OCI-LY3 (cell line): Measurements from ENCODE around the gene DOCK4.

Experiments
- H2AFZ ChIP-seq: fragments of 200-600, 300-600 bp; shearing (Covaris generic); 2 replicates; pipeline ENCODE4 v1.6.0; 2014; ENCODE audit warnings: antibody characterized with exemption, low read depth, low read length
- H3K27ac ChIP-seq: fragments of 200-600, 300-600 bp; sonication (generic); 2 replicates; pipeline ENCODE4 v1.5.1; 2014; ENCODE audit warnings: mild to moderate bottlenecking, low read length, moderate library complexity, mixed read lengths
- H3K27me3 ChIP-seq: fragments of 200-600, 300-600 bp; sonication (generic); 2 replicates; pipeline ENCODE4 v1.6.1; 2014; ENCODE audit warnings: low read depth, low read length, mixed read lengths
- H3K36me3 ChIP-seq: fragments of 200-600, 300-600 bp; sonication (generic); replicated peaks from 2 replicates; pipeline ENCODE3; 2014; ENCODE audit warnings: low read depth, low read length, mixed read lengths
- H3K4me1 ChIP-seq: fragments of 300-600, 200-600 bp; sonication (generic); 2 replicates; pipeline ENCODE4 v1.6.1; 2014; ENCODE audit warnings: low read length, mixed read lengths
- H3K4me2 ChIP-seq: fragments of 200-600, 300-600 bp; sonication (generic); 2 replicates; pipeline ENCODE4 v1.6.1; 2014; ENCODE audit warnings: low read length, mixed read lengths
- H3K4me3 ChIP-seq: fragments of 300-600, 200-600 bp; sonication (generic); 2 replicates; pipeline ENCODE4 v1.5.1; 2014; ENCODE audit warnings: antibody characterized with exemption, mild to moderate bottlenecking, low read length, moderate library complexity
- H3K79me2 ChIP-seq: fragments of 300-600, 200-600 bp; shearing (Covaris generic); 2 replicates; pipeline ENCODE4 v1.6.1; 2014; ENCODE audit warnings: mild to moderate bottlenecking, low read length, mixed read lengths
- H3K9ac ChIP-seq: fragments of 300-600, 200-600 bp; shearing (Covaris generic); 2 replicates; pipeline ENCODE4 v1.6.0; 2014; ENCODE audit warnings: mild to moderate bottlenecking, low read length, moderate library complexity
- H3K9me3 ChIP-seq: fragments of 200-600, 300-600 bp; shearing (Covaris generic); 2 replicates; pipeline ENCODE4 v1.6.1; 2014; ENCODE audit warnings: low read length, mixed read lengths; ENCODE audit not compliant: insufficient read depth
- H4K20me1 ChIP-seq: fragments of 200-600, 300-600 bp; sonication (generic); 2 replicates; pipeline ENCODE4 v1.6.1; 2016; ENCODE audit warnings: low read length, mixed read lengths; ENCODE audit not compliant: insufficient read depth
- CTCF ChIP-seq: fragments of 200-600, 300-600 bp; sonication (generic); IDR thresholded peaks from 2 replicates; pipeline ENCODE4 v1.5.1; 2014; ENCODE audit warnings: antibody characterized with exemption, low read length, low read depth
- EZH2phosphoT487 ChIP-seq: fragments of 200-600 bp; shearing (Covaris generic); IDR thresholded peaks from 2 replicates; pipeline ENCODE4 v1.6.1; 2018; ENCODE audit warnings: antibody characterized with exemption, mixed run types, low read depth

Gene DOCK4

GRCh38 chr7:111678986-111679385, 527.2 kb downstream of the DOCK4 start:
- Histone ChIP-seq H3K9ac (no peak overlapping the region), H3K27me3 (no peaks in the 10 kb centered on the region), H3K4me3 (no peak overlapping the region), H3K36me3 (no peaks in the 10 kb centered on the region), H2AFZ (no peak overlapping the region), H3K27ac (no peak overlapping the region), H3K4me1 (peaks cover 4% of the 10 kb centered on the region; the same call in 1 of the 2 replicates), H4K20me1 (no peaks in the 10 kb centered on the region), H3K4me2 (no peak overlapping the region), H3K79me2 (no peaks in the 10 kb centered on the region), H3K9me3 (no peaks in the 10 kb centered on the region)
- TF ChIP-seq CTCF (no peak), EZH2phosphoT487 (no peak)

- TF ChIP-seq CTCF (no peak), EZH2phosphoT487 (no peak)
- H3K4me2 ChIP-seq: no peak overlapping the region
- peaks cover 4% of the 10 kb centered on the region; the same call in 1 of the 2 replicates for H3K4me1 ChIP-seq
- no peaks in the 10 kb centered on the region for H4K20me1 ChIP-seq
- H2AFZ ChIP-seq: no peak overlapping the region
- H3K27ac ChIP-seq: no peak overlapping the region
- H3K36me3 ChIP-seq: no peaks in the 10 kb centered on the region
- H3K79me2 ChIP-seq: no peaks in the 10 kb centered on the region
- H3K9me3 ChIP-seq: no peaks in the 10 kb centered on the region
- H3K9ac ChIP-seq: no peak overlapping the region
- no peaks in the 10 kb centered on the region for H3K27me3 ChIP-seq
- H3K4me3 ChIP-seq: no peak overlapping the region
These were observed 527.9 kb downstream of the DOCK4 start for GRCh38 chr7:111678281-111678680.

- no peak overlapping the region for H3K27ac ChIP-seq
- H3K4me2 ChIP-seq: no peak overlapping the region
- no peaks in the 10 kb centered on the region for H4K20me1 ChIP-seq
- TF ChIP-seq CTCF (no peak), EZH2phosphoT487 (no peak)
- no peaks in the 10 kb centered on the region for H3K9me3 ChIP-seq
- H3K4me3 ChIP-seq: no peak overlapping the region
- no peak overlapping the region for H3K9ac ChIP-seq
- no peaks in the 10 kb centered on the region for H3K36me3 ChIP-seq
- no peaks in the 10 kb centered on the region for H3K79me2 ChIP-seq
- no peak overlapping the region for H2AFZ ChIP-seq
- H3K4me1 ChIP-seq: peaks cover 4% of the 10 kb centered on the region; the same call in 1 of the 2 replicates
- no peaks in the 10 kb centered on the region for H3K27me3 ChIP-seq
These were observed 528.4 kb downstream of the DOCK4 start for GRCh38 chr7:111677848-111678247.

GRCh38 chr7:111676811-111677210, 529.4 kb downstream of the DOCK4 start:
- Histone ChIP-seq H3K27me3 (no peaks in the 10 kb centered on the region), H3K27ac (no peak overlapping the region), H3K36me3 (no peaks in the 10 kb centered on the region), H2AFZ (no peak overlapping the region), H3K79me2 (no peaks in the 10 kb centered on the region), H3K4me2 (no peak overlapping the region), H3K4me1 (peaks cover 4% of the 10 kb centered on the region; the same call in 1 of the 2 replicates), H3K4me3 (no peak overlapping the region), H3K9me3 (no peaks in the 10 kb centered on the region), H3K9ac (no peak overlapping the region), H4K20me1 (no peaks in the 10 kb centered on the region)
- TF ChIP-seq CTCF: no peak
